ENCODE data around the gene ST3GAL3.

GRCh38 chr1:43875331-43875730, 168.0 kb downstream of the ST3GAL3 start:
- TF ChIP-seq CTCF (IDR thresholded peaks at IDR 0.05) (no peak), POLR2A (IDR thresholded peaks at IDR 0.05) (no peak)

All from uterus (tissue), 2 donors.